Progenitor cell of endocrine pancreas (in vitro differentiated cells): ENCODE results near the gene LINC00305. TPM values are rescaled to one million over a fixed set of nuclear protein-coding genes. Genes with fewer than 3 reads are reported as not detected.

Experiments used
- DNase-seq: peaks from one replicate; pipeline ENCODE4 v3.0.0; 2021; ENCODE audit warnings: low spot score; ENCODE audit not compliant: unreplicated experiment
- H3K27ac Mint-ChIP-seq: 2 replicates; pipeline ENCODE4 v1.8.0; 2021; ENCODE audit warnings: mild to moderate bottlenecking, moderate library complexity, mixed read lengths
- H3K27me3 Mint-ChIP-seq: 2 replicates; pipeline ENCODE4 v1.8.0; 2021; ENCODE audit warnings: mixed read lengths
- H3K36me3 Mint-ChIP-seq: 2 replicates; pipeline ENCODE4 v1.8.0; 2022; ENCODE audit warnings: mixed read lengths; ENCODE audit not compliant: insufficient read depth
- H3K4me1 Mint-ChIP-seq: 2 replicates; pipeline ENCODE4 v1.8.0; 2021; ENCODE audit warnings: low read depth, mixed read lengths
- H3K4me3 Mint-ChIP-seq: 2 replicates; pipeline ENCODE4 v1.8.0; 2021; ENCODE audit warnings: low read depth, mild to moderate bottlenecking, moderate library complexity, mixed read lengths
- H3K9me3 Mint-ChIP-seq: 2 replicates; pipeline ENCODE4 v1.8.0; 2021; ENCODE audit warnings: low read depth, mixed read lengths
- total RNA-seq: library from RNA; stranded (reverse); gene quantifications from 2 replicates; pipeline ENCODE4 v1.2.1, GENCODE V29; 2021
- TF ChIP-seq, protein P1 (sequence below): fragments of 200-600 bp; sonication (generic); IDR thresholded peaks from one replicate; pipeline ENCODE4 v1.5.0; 2021; ENCODE audit warnings: antibody characterized with exemption, mild to moderate bottlenecking; ENCODE audit not compliant: unreplicated experiment

Gene LINC00305
- total RNA-seq, 1 donor from 2014 or later: 1.6 TPM

DNA sequence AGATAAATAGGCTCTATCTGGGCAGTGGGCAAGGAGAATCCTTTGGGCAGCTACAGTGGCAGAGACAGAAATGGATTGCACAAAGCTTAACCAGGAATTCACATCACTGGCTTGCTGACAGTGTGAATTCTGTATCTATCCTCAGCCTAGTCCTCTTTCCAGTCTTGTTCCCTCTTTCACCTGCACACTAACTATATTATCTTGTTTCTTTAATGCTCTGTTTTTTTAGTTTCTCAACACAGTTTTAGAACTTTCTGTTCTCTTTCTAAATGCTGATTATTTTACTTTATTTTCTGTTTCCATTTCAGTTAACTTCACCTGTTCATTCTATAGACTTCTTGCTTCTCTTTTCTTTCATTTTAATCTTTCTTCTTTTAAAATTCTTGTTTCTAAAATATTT is 66.4 kb downstream of the LINC00305 start:
- Mint-ChIP-seq H3K4me1 (no peaks in the 10 kb centered on the region), H3K27me3 (no peaks in the 10 kb centered on the region), H3K36me3 (no peaks in the 10 kb centered on the region), H3K9me3 (no peaks in the 10 kb centered on the region), H3K4me3 (no peak overlapping the region), H3K27ac (no peak overlapping the region)
- TF ChIP-seq, protein P1, sequence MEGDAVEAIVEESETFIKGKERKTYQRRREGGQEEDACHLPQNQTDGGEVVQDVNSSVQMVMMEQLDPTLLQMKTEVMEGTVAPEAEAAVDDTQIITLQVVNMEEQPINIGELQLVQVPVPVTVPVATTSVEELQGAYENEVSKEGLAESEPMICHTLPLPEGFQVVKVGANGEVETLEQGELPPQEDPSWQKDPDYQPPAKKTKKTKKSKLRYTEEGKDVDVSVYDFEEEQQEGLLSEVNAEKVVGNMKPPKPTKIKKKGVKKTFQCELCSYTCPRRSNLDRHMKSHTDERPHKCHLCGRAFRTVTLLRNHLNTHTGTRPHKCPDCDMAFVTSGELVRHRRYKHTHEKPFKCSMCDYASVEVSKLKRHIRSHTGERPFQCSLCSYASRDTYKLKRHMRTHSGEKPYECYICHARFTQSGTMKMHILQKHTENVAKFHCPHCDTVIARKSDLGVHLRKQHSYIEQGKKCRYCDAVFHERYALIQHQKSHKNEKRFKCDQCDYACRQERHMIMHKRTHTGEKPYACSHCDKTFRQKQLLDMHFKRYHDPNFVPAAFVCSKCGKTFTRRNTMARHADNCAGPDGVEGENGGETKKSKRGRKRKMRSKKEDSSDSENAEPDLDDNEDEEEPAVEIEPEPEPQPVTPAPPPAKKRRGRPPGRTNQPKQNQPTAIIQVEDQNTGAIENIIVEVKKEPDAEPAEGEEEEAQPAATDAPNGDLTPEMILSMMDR: no peak
- no peak for DNase-seq

DNA sequence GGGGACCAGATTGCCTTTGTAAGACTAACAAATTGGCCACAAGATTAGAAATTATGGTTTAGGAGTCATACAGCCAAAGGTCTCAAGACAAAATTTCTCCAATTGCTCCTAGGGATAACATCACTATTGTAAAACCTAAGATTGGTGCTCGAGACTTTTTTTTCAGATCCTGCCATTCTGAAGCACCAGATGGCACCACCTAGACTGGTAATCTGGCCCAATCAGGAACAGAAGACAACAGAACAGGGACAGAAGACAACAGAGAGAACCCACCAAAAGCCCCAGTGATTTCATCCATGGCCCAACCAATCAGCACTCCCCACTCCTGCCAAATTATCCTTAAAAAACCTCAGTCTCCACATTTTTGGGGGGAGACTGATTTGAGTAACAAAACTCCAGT is 66.8 kb downstream of the LINC00305 start:
- no peaks in the 10 kb centered on the region for H3K4me1 Mint-ChIP-seq
- DNase-seq: no peak
- no peaks in the 10 kb centered on the region for H3K36me3 Mint-ChIP-seq
- no peak overlapping the region for H3K27ac Mint-ChIP-seq
- no peaks in the 10 kb centered on the region for H3K27me3 Mint-ChIP-seq
- TF ChIP-seq, protein P1: no peak
- H3K4me3 Mint-ChIP-seq: no peak overlapping the region
- H3K9me3 Mint-ChIP-seq: no peaks in the 10 kb centered on the region

GRCh38 chr18:64073971-64074370 is 74.9 kb downstream of the LINC00305 start:
- H3K36me3 Mint-ChIP-seq: no peaks in the 10 kb centered on the region

DNA sequence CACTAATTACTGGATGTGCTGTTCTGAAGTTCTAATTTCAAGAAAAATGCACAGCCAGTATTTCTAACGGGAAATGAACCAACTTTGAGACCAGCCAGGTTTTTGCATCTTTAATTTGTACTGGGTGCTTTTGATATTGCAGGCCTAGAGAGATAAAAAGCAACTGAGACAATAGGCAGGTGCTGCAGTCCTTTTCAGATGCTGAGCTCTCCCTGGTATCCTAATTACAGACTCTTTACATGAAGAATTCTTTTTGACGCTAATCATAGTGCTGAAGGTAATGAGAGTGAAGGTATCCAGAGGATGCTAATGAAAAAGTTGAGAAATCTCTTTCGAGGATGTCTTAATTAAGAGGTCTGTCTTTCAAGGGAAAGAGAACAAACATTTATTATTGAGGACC is 93.9 kb downstream of the LINC00305 start:
- no peak for DNase-seq
- H3K4me3 Mint-ChIP-seq: no peak overlapping the region

More at GRCh38 chr18:64073971-64074370, 74.9 kb downstream of the LINC00305 start:
- Mint-ChIP-seq H3K9me3 (peaks cover 8% of the 10 kb centered on the region), H3K27me3 (no peaks in the 10 kb centered on the region), H3K27ac (no peak overlapping the region), H3K4me3 (no peak overlapping the region), H3K4me1 (no peaks in the 10 kb centered on the region)
- no peak for DNase-seq
- TF ChIP-seq, protein P1: no peak

DNA sequence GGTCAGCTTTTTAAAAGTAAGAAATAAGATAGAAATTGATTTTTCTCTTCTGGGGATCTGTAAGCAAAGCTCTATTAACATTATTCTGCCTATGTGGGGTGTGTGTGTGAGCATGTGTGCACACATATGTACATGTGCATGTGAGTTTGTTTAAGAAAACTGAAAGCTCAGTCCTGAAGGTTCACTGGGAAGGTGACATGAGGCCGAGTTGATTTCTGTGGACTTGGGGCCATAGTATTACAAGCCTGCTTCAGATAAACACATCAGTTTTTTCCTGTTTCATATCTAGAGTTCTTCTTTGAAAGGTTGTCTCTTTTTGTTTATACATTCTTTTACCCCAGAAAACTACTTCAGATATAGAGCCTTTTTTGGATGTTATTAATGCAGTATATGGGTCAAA is 95.6 kb downstream of the LINC00305 start:
- no peaks in the 10 kb centered on the region for H3K36me3 Mint-ChIP-seq
- DNase-seq: no peak
- TF ChIP-seq, protein P1: no peak
- H3K4me1 Mint-ChIP-seq: peaks cover 7% of the 10 kb centered on the region
- no peaks in the 10 kb centered on the region for H3K27me3 Mint-ChIP-seq
- peak overlapping the region; percentile 61 for H3K27ac Mint-ChIP-seq
- no peak overlapping the region for H3K4me3 Mint-ChIP-seq
- H3K9me3 Mint-ChIP-seq: no peaks in the 10 kb centered on the region

More for the DNA sequence above, 93.9 kb downstream of the LINC00305 start:
- H3K27ac Mint-ChIP-seq: no peak overlapping the region
- H3K27me3 Mint-ChIP-seq: no peaks in the 10 kb centered on the region
- H3K36me3 Mint-ChIP-seq: peaks cover 2% of the 10 kb centered on the region
- H3K4me1 Mint-ChIP-seq: peaks cover 5% of the 10 kb centered on the region
- H3K9me3 Mint-ChIP-seq: peaks cover 3% of the 10 kb centered on the region
- TF ChIP-seq, protein P1: no peak
